ENCODE measurements around the gene TNF. TPM values are rescaled to one million over a fixed set of nuclear protein-coding genes. Genes with fewer than 3 reads are reported as not detected.
"Not testable (repeated sequence)": the region's sequence is repeated elsewhere in the genome, so short reads cannot be mapped to it uniquely, and the experiment has no call there.

TNF gene
- total RNA-seq, 1 donor from 2014 or later: 14.2 TPM

GRCh38 chr6:31582230-31582643 lies 6.9 kb downstream of the TNF start, which contains the start of gene LTB:
Gene LTB, minus strand, starts transcription at chr6:31582424. Its CDS starts 7 bp downstream, at chr6:31582417.
- no peak for TF ChIP-seq CTCF (conservative IDR thresholded peaks at IDR 0.05; ENCODE audit: low read depth, low read length)
- DNase-seq (ENCODE audit: low read depth): no peak
- H3K4me3 ChIP-seq (ENCODE audit: low read depth, low read length): peak within 1 kb of the TSS; percentile 98

GRCh38 chr6:31585491-31585890 lies 10.1 kb downstream of the TNF start:
- DNase-seq (ENCODE audit: low read depth): no peak
- peak; percentile 67 for TF ChIP-seq CTCF (conservative IDR thresholded peaks at IDR 0.05; ENCODE audit: low read depth, low read length)
- no peak overlapping the region for H3K4me3 ChIP-seq (ENCODE audit: low read depth, low read length)

- no peak for TF ChIP-seq CTCF (conservative IDR thresholded peaks at IDR 0.05; ENCODE audit: low read depth, low read length)
- no peak within 1 kb of the TSS for H3K4me3 ChIP-seq (ENCODE audit: low read depth, low read length)
- DNase-seq (ENCODE audit: low read depth): no peak
Measured at GRCh38 chr6:31586008-31586407, 10.6 kb downstream of the TNF start, which contains the start of gene LST1. Gene LST1, plus strand, starts transcription at chr6:31586277. Its CDS starts 1,023 bp downstream, at chr6:31587300.

GRCh38 chr6:31586599-31587281 lies 11.4 kb downstream of the TNF start:
- H3K4me3 ChIP-seq (ENCODE audit: low read depth, low read length): no peak overlapping the region
- DNase-seq (ENCODE audit: low read depth): no peak
- no peak for TF ChIP-seq CTCF (conservative IDR thresholded peaks at IDR 0.05; ENCODE audit: low read depth, low read length)

- H3K4me3 ChIP-seq (ENCODE audit: low read depth, low read length): no peak overlapping the region
- DNase-seq (ENCODE audit: low read depth): no peak
- TF ChIP-seq CTCF (conservative IDR thresholded peaks at IDR 0.05; ENCODE audit: low read depth, low read length): no peak
Measured at GRCh38 chr6:31587791-31588777, 12.7 kb downstream of the TNF start.

GRCh38 chr6:31588871-31589650 lies 13.7 kb downstream of the TNF start:
- no peak for TF ChIP-seq CTCF (conservative IDR thresholded peaks at IDR 0.05; ENCODE audit: low read depth, low read length)
- H3K4me3 ChIP-seq (ENCODE audit: low read depth, low read length): no peak overlapping the region
- no peak for DNase-seq (ENCODE audit: low read depth)

- H3K4me3 ChIP-seq (ENCODE audit: low read depth, low read length); DNase-seq (ENCODE audit: low read depth): not testable (repeated sequence)
Measured at GRCh38 chr6:31590691-31591090, 15.3 kb downstream of the TNF start.
